Measurements from ENCODE around the gene FRMD3.

The FRMD3 gene

GRCh38 chr9:83387401-83388185 lies 150.6 kb downstream of the FRMD3 start:
- no peak overlapping the region for H3K4me3 ChIP-seq (replicated peaks; ENCODE audit: low read depth, low read length)
- DNase-seq (ENCODE audit: extremely low read depth, low read depth) = no peak
- TF ChIP-seq CTCF (IDR thresholded peaks at IDR 0.05; ENCODE audit: low read depth, low read length, missing control alignments) = no peak

DNA sequence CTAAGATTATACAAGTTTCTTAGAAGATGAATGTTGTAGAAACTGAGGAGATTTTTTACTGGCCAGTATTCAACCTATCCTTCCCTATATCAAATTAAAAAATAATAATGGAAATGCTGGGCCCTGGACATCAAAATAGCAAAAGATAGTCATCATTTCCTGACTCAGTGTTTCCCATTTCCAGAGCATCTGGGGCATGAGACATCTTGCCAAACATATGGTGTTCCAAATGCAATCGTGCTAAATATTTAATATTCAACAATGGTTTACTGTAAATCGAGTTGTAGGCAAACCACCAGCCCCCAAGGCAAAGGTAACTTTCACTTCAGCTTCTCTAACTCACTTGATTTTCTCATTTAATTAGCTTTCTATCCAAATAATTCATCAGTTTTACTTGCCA lies 152.9 kb downstream of the FRMD3 start:
- no peak for TF ChIP-seq CTCF (IDR thresholded peaks at IDR 0.05; ENCODE audit: low read depth, low read length, missing control alignments)
- no peak overlapping the region for H3K4me3 ChIP-seq (replicated peaks; ENCODE audit: low read depth, low read length)
- no peak for DNase-seq (ENCODE audit: extremely low read depth, low read depth)

- DNase-seq (ENCODE audit: extremely low read depth, low read depth) = no peak
- TF ChIP-seq CTCF (IDR thresholded peaks at IDR 0.05; ENCODE audit: low read depth, low read length, missing control alignments) = no peak
Measured at GRCh38 chr9:83384214-83384613, 154.0 kb downstream of the FRMD3 start.

DNA sequence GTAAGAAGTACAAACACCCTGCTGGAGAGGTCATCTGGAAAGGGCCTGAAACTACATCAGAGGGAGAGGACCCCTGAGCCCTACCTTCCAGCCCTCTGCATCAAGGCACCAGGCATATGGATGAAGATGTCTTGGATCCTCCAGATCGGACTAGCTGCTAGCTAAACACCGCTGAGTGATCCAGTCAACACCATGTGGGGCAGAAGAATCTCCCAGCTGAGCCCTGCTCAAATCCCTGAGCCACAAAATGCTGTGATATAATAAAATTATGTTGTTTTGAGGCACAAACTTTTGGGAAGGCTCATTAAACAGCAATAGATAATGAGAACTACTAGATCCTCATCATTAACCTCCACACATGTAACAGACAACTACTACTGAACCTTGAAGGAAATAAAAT lies 155.2 kb downstream of the FRMD3 start:
- no peak for TF ChIP-seq CTCF (IDR thresholded peaks at IDR 0.05; ENCODE audit: low read depth, low read length, missing control alignments)
- DNase-seq (ENCODE audit: extremely low read depth, low read depth) = no peak
- no peak overlapping the region for H3K4me3 ChIP-seq (replicated peaks; ENCODE audit: low read depth, low read length)

More at GRCh38 chr9:83384214-83384613, 154.0 kb downstream of the FRMD3 start:
- H3K4me3 ChIP-seq (replicated peaks; ENCODE audit: low read depth, low read length) = no peak overlapping the region

DNA sequence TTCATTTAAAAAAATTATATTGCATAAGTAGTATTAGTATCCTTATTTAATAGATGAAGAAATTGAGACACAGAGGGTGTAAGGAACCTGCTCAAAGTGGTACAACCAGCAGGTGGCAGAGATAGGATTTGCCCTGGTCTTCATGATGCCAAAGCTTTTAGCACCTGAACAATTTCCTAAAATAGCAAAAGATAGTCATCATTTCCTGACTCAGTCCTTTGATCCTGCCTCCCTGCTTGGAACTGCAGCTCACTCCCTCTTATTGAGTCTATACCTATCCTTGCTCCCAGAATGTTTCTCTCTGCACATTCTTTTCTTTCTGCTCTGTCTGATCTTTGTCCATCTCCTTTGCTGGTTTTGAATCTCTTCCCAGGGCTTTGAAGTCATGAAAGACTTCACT lies 155.8 kb downstream of the FRMD3 start:
- no peak for DNase-seq (ENCODE audit: extremely low read depth, low read depth)
- TF ChIP-seq CTCF (IDR thresholded peaks at IDR 0.05; ENCODE audit: low read depth, low read length, missing control alignments) = no peak
- H3K4me3 ChIP-seq (replicated peaks; ENCODE audit: low read depth, low read length) = no peak overlapping the region

- H3K4me3 ChIP-seq (replicated peaks; ENCODE audit: low read depth, low read length) = no peak overlapping the region
- no peak for TF ChIP-seq CTCF (IDR thresholded peaks at IDR 0.05; ENCODE audit: low read depth, low read length, missing control alignments)
- DNase-seq (ENCODE audit: extremely low read depth, low read depth) = no peak
Measured at GRCh38 chr9:83379045-83379444, 159.2 kb downstream of the FRMD3 start.

- no peak for TF ChIP-seq CTCF (IDR thresholded peaks at IDR 0.05; ENCODE audit: low read depth, low read length, missing control alignments)
- DNase-seq (ENCODE audit: extremely low read depth, low read depth) = no peak
- no peak overlapping the region for H3K4me3 ChIP-seq (replicated peaks; ENCODE audit: low read depth, low read length)
Measured at GRCh38 chr9:83372957-83373356, 165.2 kb downstream of the FRMD3 start.

Data from HFF-Myc (cell line).